ENCODE data around the gene RCAN2. TPM values are rescaled to one million over a fixed set of nuclear protein-coding genes. Genes with fewer than 3 reads are reported as not detected.

The RCAN2 gene
- total and polyA plus RNA-seq, 11 donors: 86.4 to 331 (median 311) TPM

- no peak overlapping the region for H3K4me3 ChIP-seq
- intact Hi-C loops (cut with DNase I): loop anchor here in 1 of 10 donors (10.0 kb wide), 1 partner anchor 909 kb away; no protein-coding TSS in a partner anchor
- no peaks in the 10 kb centered on the region for H3K27me3 ChIP-seq
- no peak overlapping the region for H3K27ac ChIP-seq
- TF ChIP-seq CTCF (IDR thresholded peaks at IDR 0.05) (peak in 1 of 12 donors; percentile 10), POLR2A (IDR thresholded peaks at IDR 0.05) (no peak)
- no peak for DNase-seq
- H3K9me3 ChIP-seq: no peaks in the 10 kb centered on the region
- no peak for ATAC-seq
- peaks cover 0 to 8% (median 4%) of the 10 kb centered on the region in 12 donors for H3K4me1 ChIP-seq
- H3K36me3 ChIP-seq: no peaks in the 10 kb centered on the region
- 46 to 56% (median 51%) methylated on average over 4 of the region's 4 CpGs for WGBS, 4 donors
Measured at GRCh38 chr6:46184114-46184513, 307.1 kb downstream of the RCAN2 start.

GRCh38 chr6:46175976-46176375 is 315.3 kb downstream of the RCAN2 start:
- DNase-seq: no peak
- H3K4me3 ChIP-seq: no peak overlapping the region
- no peak overlapping the region for H3K27ac ChIP-seq
- H3K4me1 ChIP-seq: peaks cover 0 to 3% (median 0%) of the 10 kb centered on the region in 12 donors
- TF ChIP-seq POLR2A (IDR thresholded peaks at IDR 0.05) (no peak), CTCF (IDR thresholded peaks at IDR 0.05) (no peak)
- intact Hi-C loops (cut with DNase I): no loop called here
- WGBS, 4 donors: 71 to 80% (median 73%) methylated on average over 3 of the region's 3 CpGs
- no peaks in the 10 kb centered on the region for H3K9me3 ChIP-seq
- H3K27me3 ChIP-seq: peaks cover 0 to 2% (median 0%) of the 10 kb centered on the region in 9 donors
- no peaks in the 10 kb centered on the region for H3K36me3 ChIP-seq
- ATAC-seq: no peak

DNA sequence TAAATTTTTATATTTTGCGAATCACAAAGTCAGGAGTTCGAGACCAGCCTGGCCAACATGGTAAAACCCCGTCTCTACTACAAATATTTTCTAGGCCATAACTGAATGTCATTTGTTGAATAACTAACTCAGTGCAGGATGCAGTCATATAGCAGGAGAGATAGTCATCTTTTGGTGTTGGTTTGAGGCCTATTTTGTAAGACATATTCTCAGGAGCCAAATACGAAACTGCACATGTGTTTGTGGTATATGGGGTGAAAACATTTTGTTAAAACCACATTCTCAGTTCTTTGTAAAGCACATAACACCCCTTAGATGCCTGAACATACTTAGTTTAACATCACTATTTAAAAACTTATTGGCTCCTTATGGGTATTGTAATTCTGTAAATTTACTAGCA is 315.8 kb downstream of the RCAN2 start:
- ATAC-seq (no peak), DNase-seq (no peak)
- Histone ChIP-seq H3K27me3 (peaks cover 0 to 8% (median 0%) of the 10 kb centered on the region in 9 donors), H3K4me3 (no peak overlapping the region), H3K36me3 (no peaks in the 10 kb centered on the region), H3K4me1 (peaks cover 0 to 9% (median 0%) of the 10 kb centered on the region in 12 donors), H3K9me3 (no peaks in the 10 kb centered on the region), H3K27ac (no peak overlapping the region)
- intact Hi-C loops (cut with DNase I): no loop called here
- TF ChIP-seq CTCF (IDR thresholded peaks at IDR 0.05) (no peak), POLR2A (IDR thresholded peaks at IDR 0.05) (no peak)
- 90 to 96% (median 93%) methylated on average over 4 of the region's 4 CpGs for WGBS, 4 donors

DNA sequence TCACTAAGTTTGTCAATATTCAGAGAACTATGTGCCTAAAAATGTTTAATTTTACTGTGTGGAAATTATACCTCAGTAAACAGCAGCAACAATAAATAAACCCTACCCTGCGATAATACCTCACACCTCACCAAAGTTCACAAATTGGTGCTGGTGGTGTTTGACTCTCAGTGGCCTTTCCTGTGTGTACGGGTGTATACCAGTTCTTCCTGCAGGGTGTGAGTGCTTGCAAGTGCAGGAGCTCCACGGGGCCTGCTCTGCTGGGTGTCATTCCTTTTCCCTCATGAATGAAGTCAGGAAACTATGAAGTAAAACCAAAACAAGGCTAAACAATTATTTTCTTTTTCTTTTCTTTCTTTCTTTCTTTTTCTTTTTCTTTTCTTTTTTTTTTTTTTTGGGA is 316.3 kb downstream of the RCAN2 start:
- Histone ChIP-seq H3K27ac (no peak overlapping the region), H3K27me3 (peaks cover 0 to 9% (median 0%) of the 10 kb centered on the region in 9 donors), H3K9me3 (no peaks in the 10 kb centered on the region), H3K36me3 (no peaks in the 10 kb centered on the region), H3K4me1 (peaks cover 0 to 14% (median 0%) of the 10 kb centered on the region in 12 donors), H3K4me3 (no peak overlapping the region)
- DNase-seq: no peak
- 72 to 80% (median 79%) methylated on average over 3 of the region's 3 CpGs for WGBS, 4 donors
- no peak for ATAC-seq
- TF ChIP-seq CTCF (IDR thresholded peaks at IDR 0.05) (no peak), POLR2A (IDR thresholded peaks at IDR 0.05) (no peak)
- intact Hi-C loops (cut with DNase I): no loop called here

Measured in heart left ventricle (tissue), 16 donors.